GM19193 (cell line): Measurements from ENCODE around the gene AKT3.

Experiments used
- POLR2A ChIP-seq: IDR thresholded peaks from 4 replicates; pipeline ENCODE4 v1.6.1; 2011; ENCODE audit not compliant: insufficient read depth, insufficient read length; ENCODE audit errors: extremely low read depth

AKT3 gene

DNA sequence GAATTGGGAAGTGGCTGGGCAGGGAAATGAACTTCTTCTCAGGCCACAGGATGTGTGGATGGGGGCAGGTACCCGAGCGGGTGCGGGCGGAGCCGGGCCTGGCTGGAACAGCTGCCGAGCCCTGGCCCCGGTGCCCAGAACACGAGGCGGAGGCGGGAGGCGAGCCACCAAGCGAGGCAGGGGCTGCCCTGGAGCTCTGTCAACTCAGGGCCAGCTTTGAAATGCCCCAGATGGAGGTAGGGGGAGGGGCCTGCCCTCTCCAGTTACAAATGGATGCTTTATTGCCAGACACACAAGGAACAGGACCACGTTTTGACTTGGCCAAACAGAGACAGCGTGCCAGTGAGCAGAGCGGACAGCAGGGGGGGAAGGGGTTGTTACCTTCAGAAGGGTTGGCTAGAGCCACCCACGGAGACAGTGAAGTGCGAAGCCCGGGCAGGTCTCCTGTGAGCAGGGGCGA, 353.8 kb downstream of the AKT3 start:
- TF ChIP-seq POLR2A = no peak

DNA sequence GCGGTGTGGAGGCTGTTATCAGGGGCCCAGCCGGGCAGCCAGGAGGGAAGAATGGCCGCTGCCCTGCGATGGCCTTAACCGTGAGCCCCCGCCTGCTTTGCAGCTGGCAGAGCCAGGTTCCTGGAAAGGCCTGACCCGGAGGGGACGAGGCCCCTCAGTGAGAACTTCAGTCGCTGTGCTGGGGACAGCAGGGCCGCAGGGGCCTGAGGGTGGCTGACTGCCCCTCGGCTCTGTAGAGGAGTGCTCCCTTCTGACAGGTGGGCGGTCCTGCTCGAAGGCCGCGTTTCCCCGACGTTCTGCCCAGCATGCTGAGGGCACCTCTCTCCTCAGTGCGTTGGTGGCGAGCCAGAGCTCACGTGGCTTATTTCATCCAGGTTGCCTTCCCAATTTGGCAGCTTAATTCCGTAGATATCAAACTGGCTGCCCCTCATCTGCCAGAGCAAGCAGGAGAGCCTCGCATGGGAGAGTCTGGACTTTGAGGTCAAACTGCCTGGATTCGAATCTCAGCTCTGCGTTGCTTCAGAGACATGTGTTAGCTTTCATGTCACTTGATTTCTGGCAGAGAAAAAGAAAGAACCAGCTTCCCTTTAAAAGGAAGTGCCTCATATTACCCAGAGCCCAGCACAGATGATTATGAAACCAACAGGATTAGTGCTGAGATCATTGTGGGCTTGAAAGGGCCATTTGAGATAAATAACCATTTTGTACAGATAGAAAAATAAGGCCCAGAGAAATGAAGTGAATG, 354.4 kb downstream of the AKT3 start:
- no peak for TF ChIP-seq POLR2A

DNA sequence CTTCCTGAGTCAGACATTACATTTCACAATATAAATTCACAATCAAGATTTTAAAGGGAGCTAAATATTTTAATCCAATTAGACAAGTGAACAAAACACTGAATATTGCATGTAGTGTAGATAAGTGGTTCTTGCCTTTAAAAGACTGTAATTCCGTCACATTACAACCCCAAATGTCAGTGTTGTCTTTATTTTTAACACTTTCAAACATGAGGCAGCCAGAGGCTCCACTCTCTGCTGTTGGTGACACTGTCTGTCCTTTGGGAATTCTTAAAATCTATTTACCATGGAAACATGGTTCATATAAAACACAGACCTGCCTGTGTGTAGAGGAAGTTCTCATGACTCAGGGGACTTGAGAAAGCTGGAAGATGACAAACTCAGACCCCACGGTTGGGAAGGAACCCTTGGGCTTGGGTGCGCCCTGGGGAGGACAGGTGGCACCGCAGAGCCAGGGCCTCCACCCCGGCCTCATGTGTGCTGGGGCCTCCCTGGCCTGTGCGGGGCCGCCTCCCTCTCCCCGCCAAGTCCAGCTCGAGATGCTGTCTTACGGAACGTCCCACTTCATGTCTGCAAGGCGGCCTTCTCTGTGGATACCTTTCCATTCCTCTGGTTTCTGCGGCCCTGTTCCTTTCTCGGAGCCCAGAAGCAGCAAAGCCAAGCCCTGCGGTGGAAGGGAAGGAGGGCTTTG, 355.2 kb downstream of the AKT3 start:
- TF ChIP-seq POLR2A = no peak

DNA sequence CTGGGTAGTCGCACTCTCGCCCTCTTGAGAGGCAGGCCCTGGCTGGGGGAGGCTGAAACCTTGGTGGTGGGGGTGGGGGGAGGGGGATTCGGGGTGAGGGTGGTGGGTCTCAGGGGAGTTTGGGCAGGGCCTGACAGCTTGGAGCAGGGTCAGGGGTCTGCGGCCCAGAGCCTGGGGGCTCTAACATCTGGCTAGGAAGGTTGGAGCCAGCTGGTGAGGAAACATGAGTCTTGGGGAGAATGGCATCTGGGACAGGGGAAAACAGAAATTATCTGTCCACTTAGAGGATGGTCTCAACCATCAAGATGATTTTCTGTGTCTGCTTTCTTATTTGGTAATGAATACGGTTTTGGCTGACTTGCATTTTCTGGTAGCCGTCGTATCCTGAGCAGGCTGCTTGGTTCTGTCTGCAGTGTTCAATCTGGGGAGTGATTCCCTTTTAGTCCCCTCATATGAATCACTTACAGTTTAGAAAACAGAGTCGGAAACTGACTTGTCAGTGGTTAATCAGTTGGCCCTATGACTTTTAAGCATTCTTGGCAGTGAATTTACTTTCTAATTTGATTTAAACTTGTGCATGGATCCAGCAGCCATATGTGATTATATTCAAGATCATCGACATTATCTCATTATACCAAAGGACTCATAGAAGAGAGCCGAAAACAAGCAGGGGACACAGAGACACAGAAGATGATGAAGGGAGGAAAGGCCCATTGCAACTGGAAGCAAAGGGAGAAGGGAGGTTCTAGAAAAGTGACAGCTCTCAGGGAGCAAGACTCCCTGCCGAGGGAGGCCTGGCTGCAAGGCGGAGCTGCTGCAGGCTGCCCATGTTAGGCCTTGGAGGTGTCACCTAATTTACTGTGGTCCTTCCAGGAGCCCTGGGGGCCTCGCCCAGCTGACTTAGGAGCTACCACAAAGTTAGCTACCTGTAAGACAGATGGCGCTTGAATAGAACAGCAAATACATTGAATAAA, 356.6 kb downstream of the AKT3 start:
- TF ChIP-seq POLR2A = no peak

GRCh38 chr1:243490748-243491686, 359.0 kb downstream of the AKT3 start:
- TF ChIP-seq POLR2A = no peak

DNA sequence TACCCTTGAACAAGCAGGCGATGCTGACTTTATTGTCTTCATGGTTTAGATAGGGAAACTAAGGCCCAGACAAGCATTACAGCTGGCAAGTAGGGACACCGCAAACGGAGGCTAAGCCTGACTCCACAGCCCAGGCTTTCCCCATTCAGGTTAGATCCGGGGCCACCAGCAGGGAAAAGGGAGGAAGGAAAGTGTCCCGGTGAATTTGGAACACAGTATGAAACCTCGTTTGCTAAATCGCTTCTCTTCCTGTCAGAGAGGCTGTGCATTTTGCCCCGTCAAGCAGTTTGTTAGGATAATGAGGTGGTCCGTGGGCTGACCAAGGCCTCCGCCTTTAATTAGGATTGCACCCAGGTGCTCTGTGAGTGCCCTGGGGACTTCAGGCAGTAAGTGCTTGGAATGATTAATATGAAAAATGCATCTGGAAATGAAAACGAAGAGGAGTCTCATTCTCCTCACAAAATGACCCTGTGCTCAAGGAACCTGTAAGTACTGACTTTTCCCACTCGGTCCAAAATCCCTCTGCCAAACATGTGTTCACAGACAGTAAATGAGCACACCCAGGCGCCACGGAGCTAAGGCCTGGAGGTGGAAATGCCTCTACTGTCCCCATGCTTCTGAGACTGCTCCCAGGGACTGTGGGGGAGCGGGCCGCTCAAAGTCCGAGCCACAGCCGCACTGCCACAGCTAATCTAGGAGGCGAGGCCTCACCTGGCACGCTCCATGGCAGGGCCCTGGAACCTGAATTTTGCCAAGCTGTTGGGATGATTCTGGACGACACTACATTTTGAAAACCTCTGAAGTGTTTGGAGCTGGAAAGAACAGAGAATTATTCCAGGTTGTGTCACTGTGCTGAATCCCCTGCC, 360.1 kb downstream of the AKT3 start:
- no peak for TF ChIP-seq POLR2A

- no peak for TF ChIP-seq POLR2A
Measured at GRCh38 chr1:243489158-243489527, 360.9 kb downstream of the AKT3 start.

- no peak for TF ChIP-seq POLR2A
Measured at GRCh38 chr1:243488459-243489157, 361.4 kb downstream of the AKT3 start.

DNA sequence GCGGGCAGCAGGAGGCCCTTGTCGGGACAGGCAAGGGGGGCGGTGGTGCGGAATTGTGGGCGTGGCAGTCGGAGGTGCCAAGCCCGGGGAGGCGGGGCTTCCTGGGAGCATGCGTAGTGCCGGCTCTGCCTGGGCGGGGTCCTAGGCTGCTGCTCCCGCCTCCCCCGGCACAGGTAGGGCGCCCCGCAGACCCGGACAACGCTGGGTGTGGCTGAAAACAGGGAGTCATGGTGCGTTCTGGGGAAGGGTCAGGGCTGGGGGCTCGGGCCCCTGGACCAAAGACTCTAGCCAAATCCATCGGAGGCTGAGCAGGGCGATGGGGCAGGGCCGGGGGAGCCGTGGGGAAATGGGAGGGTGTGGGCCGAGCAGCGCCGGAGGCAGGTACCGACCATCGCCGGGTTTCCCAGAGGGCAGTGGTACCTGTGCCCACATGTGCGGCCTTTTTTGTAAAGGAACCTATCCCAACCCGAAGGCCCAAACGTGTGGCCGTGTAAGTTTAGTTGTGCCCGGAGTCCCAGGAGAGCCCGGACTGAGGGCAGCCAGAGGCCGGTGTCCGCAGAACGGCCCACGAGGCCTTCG, 362.3 kb downstream of the AKT3 start:
- no peak for TF ChIP-seq POLR2A

DNA sequence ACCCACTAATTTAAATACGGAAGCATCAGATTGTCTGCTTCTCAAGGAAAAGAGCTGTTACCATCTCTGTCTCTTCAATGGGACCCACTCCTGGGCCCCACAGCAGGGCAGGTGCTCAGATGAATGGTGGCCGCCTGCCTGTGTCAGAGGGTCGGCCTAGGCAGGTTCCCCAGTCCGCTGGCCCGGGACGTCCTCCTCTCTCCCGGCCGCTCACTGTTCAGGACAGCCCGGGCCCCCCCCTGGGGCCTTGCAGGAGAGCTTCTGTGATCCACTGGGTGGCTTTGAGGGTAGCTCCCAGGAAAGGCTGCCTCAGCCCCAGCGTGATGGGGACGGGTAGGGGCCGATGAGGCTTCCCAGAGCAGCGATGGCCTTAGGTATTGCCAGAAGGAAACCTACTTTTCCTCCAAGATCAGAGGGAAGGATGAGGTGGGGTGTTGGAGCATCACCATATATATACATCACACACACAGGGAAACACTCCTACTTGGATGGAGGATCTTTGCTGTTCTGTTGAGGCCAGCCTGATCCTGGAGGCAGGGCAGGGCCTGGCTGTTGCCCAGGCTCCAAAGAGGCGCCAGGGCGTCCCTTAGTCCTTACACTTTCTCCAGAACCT, 362.9 kb downstream of the AKT3 start:
- no peak for TF ChIP-seq POLR2A

DNA sequence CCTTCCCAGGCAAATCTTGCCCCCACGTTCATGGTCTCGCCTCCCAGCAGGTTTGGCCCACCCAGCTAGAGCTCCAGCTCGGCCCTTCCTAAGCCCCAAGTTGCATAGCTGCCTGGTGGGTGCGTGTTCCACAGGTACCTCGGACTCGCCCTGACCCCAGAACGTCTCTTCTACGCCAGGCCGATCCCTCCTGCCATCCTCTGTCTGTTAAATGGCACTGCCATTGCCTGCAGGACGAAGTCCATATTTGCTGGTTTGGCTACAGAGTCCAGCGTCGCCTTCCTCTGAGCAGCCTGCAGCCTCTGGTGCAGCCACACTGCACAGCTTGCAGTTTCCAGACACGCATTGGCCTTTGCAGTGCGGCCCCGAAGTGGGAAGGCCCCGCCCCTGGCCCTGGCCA, 366.1 kb downstream of the AKT3 start:
- no peak for TF ChIP-seq POLR2A
